GM12892 (cell line): Measurements from ENCODE around the gene NOL4L.

Source experiments
- POLR2A ChIP-seq: IDR thresholded peaks from 2 replicates; pipeline ENCODE4 v1.6.1; 2011; ENCODE audit warnings: low read depth, low read length, control low read depth
- POLR2AphosphoS5 ChIP-seq: IDR thresholded peaks from 2 replicates; pipeline ENCODE4 v1.6.1; 2011; ENCODE audit warnings: low read depth, low read length, control low read depth
- TAF1 ChIP-seq: IDR thresholded peaks from 2 replicates; pipeline ENCODE4 v1.6.1; 2011; ENCODE audit warnings: low read depth, mild to moderate bottlenecking, control low read depth, low read length, borderline replicate concordance

DNA sequence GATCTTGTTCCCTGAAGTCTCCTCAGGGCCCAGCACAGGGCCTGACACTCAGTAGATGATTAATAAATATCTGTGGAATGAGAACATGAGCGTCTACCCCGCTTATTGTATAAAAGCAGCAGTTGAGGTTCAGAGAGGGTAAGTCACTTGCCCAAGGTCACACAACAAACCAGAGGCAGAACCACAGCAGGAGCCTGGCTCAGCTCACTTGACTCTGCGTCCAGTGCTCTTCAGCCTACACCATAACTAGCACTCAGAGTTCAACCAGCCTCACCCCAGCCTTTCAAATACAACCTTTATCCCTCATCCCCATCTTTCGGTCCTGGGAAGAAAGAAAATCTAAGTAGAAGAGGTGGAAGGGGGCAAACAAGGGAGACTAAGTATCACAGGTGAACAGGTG is 24.9 kb upstream of the NOL4L start:
- TF ChIP-seq POLR2AphosphoS5 (no peak), POLR2A (no peak), TAF1 (no peak)
